ENCODE results near the gene PIP5KL1.

DNA sequence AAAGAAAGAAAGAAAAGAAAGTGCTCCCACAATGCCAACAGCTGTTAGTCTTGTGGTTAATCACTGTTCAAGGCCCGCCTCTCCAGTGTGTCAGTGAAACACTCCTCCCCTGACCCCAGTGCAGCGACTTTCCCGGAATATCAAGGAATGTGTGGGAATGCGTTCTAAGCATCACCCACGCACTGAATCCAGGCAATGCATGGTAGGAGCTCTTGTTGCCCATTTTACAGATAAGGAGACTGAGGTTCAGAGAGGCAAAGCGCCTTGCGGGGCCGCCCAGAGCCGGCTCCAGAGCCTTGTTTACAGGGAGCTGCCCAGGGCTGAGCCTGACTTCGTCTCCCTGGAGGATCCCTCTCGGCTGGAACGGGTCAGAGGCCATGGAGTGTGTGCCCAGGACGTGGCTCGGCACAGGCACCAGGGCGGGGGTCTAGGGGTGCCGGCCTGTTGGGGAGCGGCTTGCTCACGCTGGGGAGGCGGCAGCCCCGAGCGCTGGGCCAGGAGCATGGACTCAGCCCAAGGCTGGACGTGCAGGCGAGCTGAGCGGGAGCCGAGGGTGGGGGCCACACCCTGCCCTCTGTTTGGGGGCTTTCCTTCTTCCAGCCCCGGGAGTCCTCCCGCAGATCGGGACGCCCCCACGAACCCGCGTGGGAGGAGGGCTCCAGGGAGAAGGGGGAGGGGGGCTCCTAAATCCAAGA is 32.0 kb downstream of the PIP5KL1 start:
- no peak for TF ChIP-seq EZH2 (IDR thresholded peaks at IDR 0.05; ENCODE audit: insufficient read depth, low read length)
- TF ChIP-seq, protein P1, sequence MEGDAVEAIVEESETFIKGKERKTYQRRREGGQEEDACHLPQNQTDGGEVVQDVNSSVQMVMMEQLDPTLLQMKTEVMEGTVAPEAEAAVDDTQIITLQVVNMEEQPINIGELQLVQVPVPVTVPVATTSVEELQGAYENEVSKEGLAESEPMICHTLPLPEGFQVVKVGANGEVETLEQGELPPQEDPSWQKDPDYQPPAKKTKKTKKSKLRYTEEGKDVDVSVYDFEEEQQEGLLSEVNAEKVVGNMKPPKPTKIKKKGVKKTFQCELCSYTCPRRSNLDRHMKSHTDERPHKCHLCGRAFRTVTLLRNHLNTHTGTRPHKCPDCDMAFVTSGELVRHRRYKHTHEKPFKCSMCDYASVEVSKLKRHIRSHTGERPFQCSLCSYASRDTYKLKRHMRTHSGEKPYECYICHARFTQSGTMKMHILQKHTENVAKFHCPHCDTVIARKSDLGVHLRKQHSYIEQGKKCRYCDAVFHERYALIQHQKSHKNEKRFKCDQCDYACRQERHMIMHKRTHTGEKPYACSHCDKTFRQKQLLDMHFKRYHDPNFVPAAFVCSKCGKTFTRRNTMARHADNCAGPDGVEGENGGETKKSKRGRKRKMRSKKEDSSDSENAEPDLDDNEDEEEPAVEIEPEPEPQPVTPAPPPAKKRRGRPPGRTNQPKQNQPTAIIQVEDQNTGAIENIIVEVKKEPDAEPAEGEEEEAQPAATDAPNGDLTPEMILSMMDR (IDR thresholded peaks at IDR 0.05; ENCODE audit: insufficient read depth, low read depth, low read length), result no peak

All from astrocyte (in vitro differentiated cells and primary cell).